Epithelial cell of esophagus (primary cell): Measurements from ENCODE around the gene PTGIS.
"Not testable (repeated sequence)": the region's sequence is repeated elsewhere in the genome, so short reads cannot be mapped to it uniquely, and the experiment has no call there.

ENCODE experiments used
- DNase-seq: peaks from one replicate; pipeline ENCODE4 v3.0.0; 2010; ENCODE audit warnings: low read depth
- H3K4me3 ChIP-seq: 2 replicates; pipeline ENCODE4 v1.5.1; 2011; ENCODE audit warnings: mild to moderate bottlenecking, low read length, control low read depth
- CTCF ChIP-seq: IDR thresholded peaks from 2 replicates; pipeline ENCODE4 v1.5.1; 2011; ENCODE audit warnings: low read depth, mild to moderate bottlenecking, low read length, control low read depth, inconsistent platforms; ENCODE audit not compliant: insufficient read depth; ENCODE audit errors: missing control alignments

The PTGIS gene

GRCh38 chr20:49567421-49568277 lies at the start of gene PTGIS:
TSS of gene PTGIS (minus strand) at chr20:49568137. CDS start at chr20:49568116, 21 bp downstream.
- no peak for TF ChIP-seq CTCF
- H3K4me3 ChIP-seq, result no peak within 1 kb of the TSS
- DNase-seq, result no peak

GRCh38 chr20:49617394-49617793 lies 49.5 kb upstream of the PTGIS start:
- DNase-seq, H3K4me3 ChIP-seq: not testable (repeated sequence)

- H3K4me3 ChIP-seq, result no peak overlapping the region
- TF ChIP-seq CTCF, result no peak
- DNase-seq, result no peak
Observed at GRCh38 chr20:49616154-49617007, 48.4 kb upstream of the PTGIS start.

GRCh38 chr20:49615401-49616153 lies 47.6 kb upstream of the PTGIS start:
- H3K4me3 ChIP-seq, result no peak overlapping the region
- TF ChIP-seq CTCF, result no peak
- no peak for DNase-seq

- not testable (repeated sequence) for H3K4me3 ChIP-seq, DNase-seq
Observed at GRCh38 chr20:49615051-49615400, 47.1 kb upstream of the PTGIS start.

GRCh38 chr20:49614338-49615050 lies 46.6 kb upstream of the PTGIS start:
- DNase-seq, result no peak
- TF ChIP-seq CTCF, result no peak
- H3K4me3 ChIP-seq, result no peak overlapping the region

- no peak overlapping the region for H3K4me3 ChIP-seq
- no peak for TF ChIP-seq CTCF
- no peak for DNase-seq
Observed at GRCh38 chr20:49612127-49612738, 44.3 kb upstream of the PTGIS start.

- H3K4me3 ChIP-seq, DNase-seq: not testable (repeated sequence)
Observed at GRCh38 chr20:49611539-49612126, 43.7 kb upstream of the PTGIS start.
